NCI-H128 (cell line): ENCODE results near the gene GAS5.
"Not testable (repeated sequence)": the region's sequence is repeated elsewhere in the genome, so short reads cannot be mapped to it uniquely, and the experiment has no call there.

Experiments used
- DNase-seq: peaks from one replicate; lab custom pipeline; 2025; ENCODE audit not compliant: unreplicated experiment; lab: John Stamatoyannopoulos, UW

GAS5 gene

GRCh38 chr1:173867753-173868265, at the start of gene GAS5:
Gene GAS5, minus strand, starts transcription at chr1:173867989.
- DNase-seq, result peak; percentile 99

GRCh38 chr1:173917149-173917548, 49.4 kb upstream of the GAS5 start, which contains the start of gene SERPINC1:
Gene SERPINC1, minus strand, starts transcription at chr1:173917327. Its CDS starts 68 bp downstream, at chr1:173917259.
- DNase-seq, result no peak

- DNase-seq, result no peak
Observed at GRCh38 chr1:173916667-173917066, 48.9 kb upstream of the GAS5 start.

GRCh38 chr1:173915596-173915995, 47.8 kb upstream of the GAS5 start:
- DNase-seq, result no peak

- no peak for DNase-seq
Observed at GRCh38 chr1:173914366-173914871, 46.6 kb upstream of the GAS5 start.

GRCh38 chr1:173913111-173913510, 45.3 kb upstream of the GAS5 start:
- no peak for DNase-seq

GRCh38 chr1:173903827-173904531, 36.2 kb upstream of the GAS5 start:
- no peak for DNase-seq

- no peak for DNase-seq
Observed at GRCh38 chr1:173900992-173901391, 33.2 kb upstream of the GAS5 start.

GRCh38 chr1:173900427-173900826, 32.6 kb upstream of the GAS5 start:
- no peak for DNase-seq

- DNase-seq, result no peak
Observed at GRCh38 chr1:173894189-173894588, 26.4 kb upstream of the GAS5 start.

- no peak for DNase-seq
Observed at GRCh38 chr1:173893611-173894010, 25.8 kb upstream of the GAS5 start.

- DNase-seq, result no peak
Observed at GRCh38 chr1:173889885-173890284, 22.1 kb upstream of the GAS5 start.

- no peak for DNase-seq
Observed at GRCh38 chr1:173888749-173889148, 21.0 kb upstream of the GAS5 start.

- DNase-seq, result no peak
Observed at GRCh38 chr1:173887627-173888026, 19.8 kb upstream of the GAS5 start.

GRCh38 chr1:173886746-173887611, 19.2 kb upstream of the GAS5 start:
- DNase-seq, result no peak

- DNase-seq, result no peak
Observed at GRCh38 chr1:173884701-173885100, 16.9 kb upstream of the GAS5 start.

GRCh38 chr1:173881117-173881516, 13.3 kb upstream of the GAS5 start:
- not testable (repeated sequence) for DNase-seq

- no peak for DNase-seq
Observed at GRCh38 chr1:173878251-173878650, 10.5 kb upstream of the GAS5 start.

GRCh38 chr1:173876732-173877131, 8.9 kb upstream of the GAS5 start:
- no peak for DNase-seq

GRCh38 chr1:173871500-173871899, 3.7 kb upstream of the GAS5 start:
- DNase-seq, result no peak

GRCh38 chr1:173871091-173871490, 3.3 kb upstream of the GAS5 start:
- DNase-seq, result no peak
